Measurements from ENCODE around the gene OTUD1. TPM values are rescaled to one million over a fixed set of nuclear protein-coding genes. Genes with fewer than 3 reads are reported as not detected.

OTUD1 gene
- total RNA-seq, 1 experiment from 2014 or later, result 3.8 TPM

DNA sequence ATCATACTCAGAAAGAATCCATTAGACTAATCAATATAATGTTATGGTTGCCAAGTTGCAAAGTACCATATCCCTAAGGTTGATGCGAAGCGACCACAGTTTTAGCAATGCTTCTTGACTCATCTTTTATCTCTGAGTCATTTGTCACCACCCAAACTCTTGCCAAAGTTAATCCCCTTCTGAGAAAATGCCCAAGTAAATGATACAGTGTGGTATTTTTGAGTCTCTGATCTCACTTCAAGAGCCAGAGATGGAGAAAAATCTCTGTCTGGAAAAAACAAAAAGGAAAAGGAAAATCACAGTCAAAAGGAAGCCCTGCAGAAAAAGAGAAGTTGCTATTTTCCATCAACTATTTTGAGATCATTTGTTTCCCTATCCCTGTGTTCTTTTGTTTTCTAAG lies 26.7 kb upstream of the OTUD1 start:
- no peak overlapping the region for H2BK15ac ChIP-seq (ENCODE audit: low read depth, low read length)
- TF ChIP-seq, protein P1, sequence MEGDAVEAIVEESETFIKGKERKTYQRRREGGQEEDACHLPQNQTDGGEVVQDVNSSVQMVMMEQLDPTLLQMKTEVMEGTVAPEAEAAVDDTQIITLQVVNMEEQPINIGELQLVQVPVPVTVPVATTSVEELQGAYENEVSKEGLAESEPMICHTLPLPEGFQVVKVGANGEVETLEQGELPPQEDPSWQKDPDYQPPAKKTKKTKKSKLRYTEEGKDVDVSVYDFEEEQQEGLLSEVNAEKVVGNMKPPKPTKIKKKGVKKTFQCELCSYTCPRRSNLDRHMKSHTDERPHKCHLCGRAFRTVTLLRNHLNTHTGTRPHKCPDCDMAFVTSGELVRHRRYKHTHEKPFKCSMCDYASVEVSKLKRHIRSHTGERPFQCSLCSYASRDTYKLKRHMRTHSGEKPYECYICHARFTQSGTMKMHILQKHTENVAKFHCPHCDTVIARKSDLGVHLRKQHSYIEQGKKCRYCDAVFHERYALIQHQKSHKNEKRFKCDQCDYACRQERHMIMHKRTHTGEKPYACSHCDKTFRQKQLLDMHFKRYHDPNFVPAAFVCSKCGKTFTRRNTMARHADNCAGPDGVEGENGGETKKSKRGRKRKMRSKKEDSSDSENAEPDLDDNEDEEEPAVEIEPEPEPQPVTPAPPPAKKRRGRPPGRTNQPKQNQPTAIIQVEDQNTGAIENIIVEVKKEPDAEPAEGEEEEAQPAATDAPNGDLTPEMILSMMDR (conservative IDR thresholded peaks at IDR 0.05), result no peak
- no peak for DNase-seq
- no peaks in the 10 kb centered on the region; the same call in 1 of the 2 replicates for H3K4me1 ChIP-seq (ENCODE audit: insufficient read depth, low read length)
- no CpG with 5 or more reads among the region's 2 CpGs for WGBS (ENCODE audit: extremely low coverage, insufficient read length, low lambda C conversion rate)
- no peak overlapping the region for H3K14ac ChIP-seq (ENCODE audit: insufficient read depth, low read length)
- no peak overlapping the region for H3K4ac ChIP-seq (ENCODE audit: low read depth, low read length)
- no peaks in the 10 kb centered on the region for H3K9me3 Mint-ChIP-seq
- no peak overlapping the region for H3K4me3 Mint-ChIP-seq
- H2BK5ac ChIP-seq (ENCODE audit: insufficient read length, low read length), result no peak overlapping the region
- H2AFZ ChIP-seq (ENCODE audit: low read length), result no peak overlapping the region
- H3K9ac ChIP-seq (ENCODE audit: extremely low read depth, insufficient read length, low read length), result no peak overlapping the region
- no peak overlapping the region for H3K4me2 ChIP-seq (ENCODE audit: insufficient read depth, insufficient read length, low read length)
- no peak overlapping the region for H2BK12ac ChIP-seq (ENCODE audit: insufficient read length, low read depth, low read length)
- peaks cover 16 to 21% of the 10 kb centered on the region in 2 experiments for H3K4me1 Mint-ChIP-seq
- no peaks in the 10 kb centered on the region for H3K9me3 ChIP-seq (ENCODE audit: control insufficient read depth, low read depth, low read length)
- H3K18ac ChIP-seq (ENCODE audit: insufficient read length, low read depth, low read length), result no peak overlapping the region
- H2AK5ac ChIP-seq (ENCODE audit: insufficient read length, low read length), result no peak overlapping the region
- H3K27me3 ChIP-seq (ENCODE audit: insufficient read depth, low read length), result no peaks in the 10 kb centered on the region
- no peak overlapping the region for H4K8ac ChIP-seq (replicated peaks; ENCODE audit: insufficient read length, low read depth, low read length)
- H3K27me3 Mint-ChIP-seq (ENCODE audit: low read depth), result no peaks in the 10 kb centered on the region
- H3K23me2 ChIP-seq (ENCODE audit: insufficient read length, low read depth, low read length, poor library complexity, severe bottlenecking), result no peaks in the 10 kb centered on the region
- no peak overlapping the region for H3T11ph ChIP-seq (ENCODE audit: low read length)
- H3K56ac ChIP-seq (ENCODE audit: insufficient read length, low read depth, low read length), result no peak overlapping the region
- H3K36me3 Mint-ChIP-seq (ENCODE audit: insufficient read depth in 1 of 3, low read depth in 3 of 3), result no peaks in the 10 kb centered on the region
- no peaks in the 10 kb centered on the region for H3K79me2 ChIP-seq (ENCODE audit: insufficient read depth, low read length)
- H4K20me1 ChIP-seq (ENCODE audit: control insufficient read depth, insufficient read depth, insufficient read length), result no peaks in the 10 kb centered on the region
- no peak overlapping the region for H2BK120ac ChIP-seq (ENCODE audit: low read depth, low read length, poor library complexity, severe bottlenecking)
- no peak overlapping the region for H3K27ac ChIP-seq (ENCODE audit: insufficient read length, low read depth, low read length)
- no peak overlapping the region for H2BK20ac ChIP-seq (ENCODE audit: low read depth, low read length, poor library complexity, severe bottlenecking)
- H3K23ac ChIP-seq (ENCODE audit: insufficient read length, low read depth, low read length), result no peak overlapping the region
- H4K5ac ChIP-seq (ENCODE audit: insufficient read length, low read depth, low read length), result no peak overlapping the region
- H3K27ac Mint-ChIP-seq, result no peak overlapping the region
- H4K91ac ChIP-seq (ENCODE audit: insufficient read length, low read depth, low read length), result no peak overlapping the region
- H3K79me1 ChIP-seq (ENCODE audit: insufficient read depth, low read depth, low read length, poor library complexity, severe bottlenecking), result no peaks in the 10 kb centered on the region
